OCI-LY3 (cell line): ENCODE results near the gene PIK3R3.

Experiments
- H2AFZ ChIP-seq: fragments of 200-600, 300-600 bp; shearing (Covaris generic); 2 replicates; pipeline ENCODE4 v1.6.0; 2014; ENCODE audit warnings: antibody characterized with exemption, low read depth, low read length
- H3K27ac ChIP-seq: fragments of 200-600, 300-600 bp; sonication (generic); 2 replicates; pipeline ENCODE4 v1.5.1; 2014; ENCODE audit warnings: mild to moderate bottlenecking, low read length, moderate library complexity, mixed read lengths
- H3K27me3 ChIP-seq: fragments of 200-600, 300-600 bp; sonication (generic); 2 replicates; pipeline ENCODE4 v1.6.1; 2014; ENCODE audit warnings: low read depth, low read length, mixed read lengths
- H3K36me3 ChIP-seq: fragments of 200-600, 300-600 bp; sonication (generic); replicated peaks from 2 replicates; pipeline ENCODE3; 2014; ENCODE audit warnings: low read depth, low read length, mixed read lengths
- H3K4me1 ChIP-seq: fragments of 300-600, 200-600 bp; sonication (generic); 2 replicates; pipeline ENCODE4 v1.6.1; 2014; ENCODE audit warnings: low read length, mixed read lengths
- H3K4me2 ChIP-seq: fragments of 200-600, 300-600 bp; sonication (generic); 2 replicates; pipeline ENCODE4 v1.6.1; 2014; ENCODE audit warnings: low read length, mixed read lengths
- H3K4me3 ChIP-seq: fragments of 300-600, 200-600 bp; sonication (generic); 2 replicates; pipeline ENCODE4 v1.5.1; 2014; ENCODE audit warnings: antibody characterized with exemption, mild to moderate bottlenecking, low read length, moderate library complexity
- H3K79me2 ChIP-seq: fragments of 300-600, 200-600 bp; shearing (Covaris generic); 2 replicates; pipeline ENCODE4 v1.6.1; 2014; ENCODE audit warnings: mild to moderate bottlenecking, low read length, mixed read lengths
- H3K9ac ChIP-seq: fragments of 300-600, 200-600 bp; shearing (Covaris generic); 2 replicates; pipeline ENCODE4 v1.6.0; 2014; ENCODE audit warnings: mild to moderate bottlenecking, low read length, moderate library complexity
- H3K9me3 ChIP-seq: fragments of 200-600, 300-600 bp; shearing (Covaris generic); 2 replicates; pipeline ENCODE4 v1.6.1; 2014; ENCODE audit warnings: low read length, mixed read lengths; ENCODE audit not compliant: insufficient read depth
- H4K20me1 ChIP-seq: fragments of 200-600, 300-600 bp; sonication (generic); 2 replicates; pipeline ENCODE4 v1.6.1; 2016; ENCODE audit warnings: low read length, mixed read lengths; ENCODE audit not compliant: insufficient read depth
- EZH2phosphoT487 ChIP-seq: fragments of 200-600 bp; shearing (Covaris generic); IDR thresholded peaks from 2 replicates; pipeline ENCODE4 v1.6.1; 2018; ENCODE audit warnings: antibody characterized with exemption, mixed run types, low read depth
- TF ChIP-seq, protein P1 (sequence below): fragments of 200-600, 300-600 bp; sonication (generic); IDR thresholded peaks from 2 replicates; pipeline ENCODE4 v1.5.1; 2014; ENCODE audit warnings: antibody characterized with exemption, low read length, low read depth

PIK3R3 gene

DNA sequence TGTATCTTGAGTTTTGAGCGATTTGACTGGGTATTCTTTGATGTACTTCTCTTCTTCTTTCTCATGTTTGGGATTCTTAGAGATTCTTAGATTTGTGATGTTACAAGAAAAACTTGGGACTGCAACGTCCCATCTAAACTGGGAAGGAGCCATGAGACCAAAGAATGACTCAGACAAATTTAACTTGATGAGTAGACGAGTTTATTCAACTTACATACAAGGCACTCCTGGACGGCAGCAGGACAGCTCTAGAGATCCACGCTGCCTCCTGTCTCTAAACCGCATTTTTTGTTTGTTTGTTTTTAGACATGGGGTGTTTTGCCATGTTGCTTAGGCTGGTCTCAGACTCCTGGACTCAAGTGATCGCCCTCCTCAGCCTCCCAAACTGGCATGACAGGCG is 137.1 kb downstream of the PIK3R3 start:
- H3K4me3 ChIP-seq = no peak overlapping the region
- no peak for TF ChIP-seq EZH2phosphoT487
- no peaks in the 10 kb centered on the region for H3K27me3 ChIP-seq
- no peak overlapping the region for H3K27ac ChIP-seq
- H3K4me1 ChIP-seq = peaks cover 8% of the 10 kb centered on the region
- no peak overlapping the region for H3K4me2 ChIP-seq
- H4K20me1 ChIP-seq = no peaks in the 10 kb centered on the region
- no peaks in the 10 kb centered on the region for H3K9me3 ChIP-seq
- no peaks in the 10 kb centered on the region for H3K36me3 ChIP-seq
- H3K9ac ChIP-seq = no peak overlapping the region
- no peak overlapping the region for H2AFZ ChIP-seq
- no peaks in the 10 kb centered on the region for H3K79me2 ChIP-seq

DNA sequence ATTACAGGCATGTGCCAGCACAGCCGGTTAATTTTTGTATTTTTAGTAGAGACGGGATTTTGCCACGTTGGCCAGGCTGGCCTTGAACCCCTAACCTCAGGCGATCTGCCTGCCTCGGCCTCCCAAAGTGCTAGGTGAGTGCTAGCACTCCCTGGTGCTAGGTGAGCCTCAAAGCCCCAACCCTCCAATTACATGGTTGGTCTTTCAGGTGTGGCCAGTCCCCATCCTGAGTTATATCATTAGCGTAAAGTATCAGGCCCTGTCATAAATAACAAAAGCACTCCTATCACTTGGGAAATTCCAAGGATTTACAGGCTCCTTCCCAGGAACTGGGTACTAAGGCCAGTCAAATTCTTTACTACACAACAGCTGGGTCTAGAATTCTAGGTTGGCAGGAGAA is 138.0 kb downstream of the PIK3R3 start:
- no peak overlapping the region for H3K27ac ChIP-seq
- no peak overlapping the region for H3K4me3 ChIP-seq
- no peaks in the 10 kb centered on the region for H4K20me1 ChIP-seq
- H3K79me2 ChIP-seq = no peaks in the 10 kb centered on the region
- peaks cover 9% of the 10 kb centered on the region for H3K4me1 ChIP-seq
- no peaks in the 10 kb centered on the region for H3K36me3 ChIP-seq
- H3K4me2 ChIP-seq = no peak overlapping the region
- H3K9ac ChIP-seq = no peak overlapping the region
- no peaks in the 10 kb centered on the region for H3K27me3 ChIP-seq
- no peak overlapping the region for H2AFZ ChIP-seq
- no peaks in the 10 kb centered on the region for H3K9me3 ChIP-seq
- no peak for TF ChIP-seq EZH2phosphoT487
- TF ChIP-seq, protein P1, sequence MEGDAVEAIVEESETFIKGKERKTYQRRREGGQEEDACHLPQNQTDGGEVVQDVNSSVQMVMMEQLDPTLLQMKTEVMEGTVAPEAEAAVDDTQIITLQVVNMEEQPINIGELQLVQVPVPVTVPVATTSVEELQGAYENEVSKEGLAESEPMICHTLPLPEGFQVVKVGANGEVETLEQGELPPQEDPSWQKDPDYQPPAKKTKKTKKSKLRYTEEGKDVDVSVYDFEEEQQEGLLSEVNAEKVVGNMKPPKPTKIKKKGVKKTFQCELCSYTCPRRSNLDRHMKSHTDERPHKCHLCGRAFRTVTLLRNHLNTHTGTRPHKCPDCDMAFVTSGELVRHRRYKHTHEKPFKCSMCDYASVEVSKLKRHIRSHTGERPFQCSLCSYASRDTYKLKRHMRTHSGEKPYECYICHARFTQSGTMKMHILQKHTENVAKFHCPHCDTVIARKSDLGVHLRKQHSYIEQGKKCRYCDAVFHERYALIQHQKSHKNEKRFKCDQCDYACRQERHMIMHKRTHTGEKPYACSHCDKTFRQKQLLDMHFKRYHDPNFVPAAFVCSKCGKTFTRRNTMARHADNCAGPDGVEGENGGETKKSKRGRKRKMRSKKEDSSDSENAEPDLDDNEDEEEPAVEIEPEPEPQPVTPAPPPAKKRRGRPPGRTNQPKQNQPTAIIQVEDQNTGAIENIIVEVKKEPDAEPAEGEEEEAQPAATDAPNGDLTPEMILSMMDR = no peak
